Esophagus (tissue), 2 donors: ENCODE results near the gene ARFIP1. TPM values are rescaled to one million over a fixed set of nuclear protein-coding genes. Genes with fewer than 3 reads are reported as not detected.

ENCODE experiments used
- H3K27ac ChIP-seq, 2 donors: one replicate each; pipeline ENCODE4 v1.5.1; 2013; ENCODE audit warnings: low read depth in 2 of 2, mild to moderate bottlenecking in 2 of 2, inconsistent platforms in 1 of 2, low read length in 1 of 2, moderate library complexity in 1 of 2
- H3K27me3 ChIP-seq, 2 donors: one replicate each; pipeline ENCODE4 v1.6.1; 2013; ENCODE audit warnings: low read length in 2 of 2, control low read depth in 1 of 2, mild to moderate bottlenecking in 1 of 2; ENCODE audit not compliant: insufficient read depth in 2 of 2, control insufficient read depth in 1 of 2
- H3K36me3 ChIP-seq, 2 donors: one replicate each; pipeline ENCODE4 v1.6.1; 2013; ENCODE audit warnings: low read length in 1 of 2; ENCODE audit not compliant: control insufficient read depth in 2 of 2, insufficient read depth in 2 of 2
- H3K4me1 ChIP-seq, 2 donors: one replicate each; pipeline ENCODE4 v1.6.1; 2013; ENCODE audit warnings: low read length in 1 of 2; ENCODE audit not compliant: control insufficient read depth in 2 of 2, insufficient read depth in 2 of 2
- H3K4me3 ChIP-seq, 2 donors: one replicate each; pipeline ENCODE4 v1.5.1; 2013; ENCODE audit warnings: low read length in 2 of 2, mild to moderate bottlenecking in 2 of 2, low read depth in 1 of 2, moderate library complexity in 1 of 2
- H3K9me3 ChIP-seq, 2 donors: one replicate each; pipeline ENCODE4 v1.6.1; 2013; ENCODE audit warnings: mild to moderate bottlenecking in 2 of 2, low read depth in 1 of 2, low read length in 1 of 2, moderate library complexity in 1 of 2; ENCODE audit not compliant: control insufficient read depth in 2 of 2, insufficient read depth in 1 of 2
- WGBS, 2 donors: extraction: QIAGEN DNeasy Blood & Tissue Kit; methylation state at CpG; one replicate each; pipeline ENCODE4 v1.1.7; 2013; 5-methylcytosine and 5-hydroxymethylcytosine counted together
- polyA plus RNA-seq, 2 donors: library from polyadenylated mRNA; stranded (reverse); fragments of 200-250 nt; gene quantifications; one replicate each; pipeline ENCODE4 v1.2.3, GENCODE V29; 2013
- donor health status: healthy with polysubstance abuse.
- donor health status: Bipolar disorder and iron deficiency.

ARFIP1 gene
- polyA plus RNA-seq, 2 donors, result 13.7 to 14.3 TPM

- no peak overlapping the region for H3K27ac ChIP-seq
- no peak overlapping the region for H3K4me3 ChIP-seq
- H3K9me3 ChIP-seq, result no peaks in the 10 kb centered on the region
- H3K4me1 ChIP-seq, result peaks cover 0 to 2% of the 10 kb centered on the region in 2 donors
- WGBS, 2 donors, result 87 to 88% methylated on average over 8 of the region's 8 CpGs
- H3K27me3 ChIP-seq, result no peaks in the 10 kb centered on the region
- no peaks in the 10 kb centered on the region for H3K36me3 ChIP-seq
Measured at GRCh38 chr4:152808670-152809069, 28.9 kb downstream of the ARFIP1 start.

DNA sequence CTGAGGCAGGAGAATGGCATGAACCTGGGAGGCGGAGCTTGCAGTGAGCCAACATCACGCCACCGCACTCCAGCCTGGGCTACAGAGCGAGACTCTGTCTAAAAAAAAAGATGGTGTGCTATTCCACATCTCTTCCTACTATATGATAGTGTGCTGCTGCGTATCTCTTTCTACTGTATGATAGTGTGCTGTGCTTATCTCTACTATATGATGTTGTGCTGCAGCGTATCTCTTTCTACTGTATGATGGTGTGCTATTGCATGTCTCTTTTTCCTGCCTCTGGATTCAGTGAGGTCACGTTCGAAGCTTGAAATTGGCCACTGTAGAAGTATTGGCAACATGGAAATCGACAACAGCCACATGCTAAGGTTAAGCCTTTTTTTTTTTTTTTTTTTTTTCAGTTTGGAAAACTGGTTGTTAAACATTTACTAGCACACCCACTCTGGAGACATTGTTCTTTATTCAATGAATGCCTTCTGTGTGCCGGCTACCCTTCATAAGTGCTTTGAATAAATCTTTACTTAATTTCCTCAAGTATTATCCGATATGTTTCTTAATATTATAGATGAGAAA, 31.0 kb downstream of the ARFIP1 start:
- Histone ChIP-seq H3K27me3 (no peaks in the 10 kb centered on the region), H3K4me3 (no peak overlapping the region), H3K4me1 (peaks cover 0 to 2% of the 10 kb centered on the region in 2 donors), H3K9me3 (no peaks in the 10 kb centered on the region), H3K27ac (no peak overlapping the region), H3K36me3 (no peaks in the 10 kb centered on the region)
- WGBS, 2 donors, result 75 to 91% methylated on average over 11 of the region's 11 CpGs

- Histone ChIP-seq H3K36me3 (peaks cover 0 to 12% of the 10 kb centered on the region in 2 donors), H3K27me3 (no peaks in the 10 kb centered on the region), H3K9me3 (no peaks in the 10 kb centered on the region), H3K4me3 (no peak overlapping the region), H3K27ac (no peak overlapping the region), H3K4me1 (no peaks in the 10 kb centered on the region)
Measured at GRCh38 chr4:152815078-152815477, 35.3 kb downstream of the ARFIP1 start.

DNA sequence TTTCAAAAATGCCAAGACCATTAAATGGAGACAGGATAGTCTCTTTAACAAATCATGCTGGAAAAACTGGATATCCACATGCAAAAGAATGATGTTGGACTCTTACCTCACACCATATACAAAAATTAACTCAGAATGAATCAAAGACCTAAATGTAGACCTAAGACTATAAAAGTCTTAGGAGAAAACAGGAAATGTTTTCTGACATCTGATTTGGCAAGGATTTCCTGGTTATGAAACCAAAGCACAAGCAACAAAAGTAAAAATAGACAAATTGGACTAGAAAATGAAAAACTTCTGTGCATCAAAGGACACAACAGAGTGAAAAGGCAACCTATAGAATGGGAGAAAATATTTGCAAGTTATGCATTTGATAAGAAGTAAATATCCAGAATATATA, 37.6 kb downstream of the ARFIP1 start:
- H3K27me3 ChIP-seq, result no peaks in the 10 kb centered on the region
- no peak overlapping the region for H3K4me3 ChIP-seq
- H3K27ac ChIP-seq, result no peak overlapping the region
- no peaks in the 10 kb centered on the region for H3K9me3 ChIP-seq
- H3K36me3 ChIP-seq, result peaks cover 0 to 12% of the 10 kb centered on the region in 2 donors
- no peaks in the 10 kb centered on the region for H3K4me1 ChIP-seq

DNA sequence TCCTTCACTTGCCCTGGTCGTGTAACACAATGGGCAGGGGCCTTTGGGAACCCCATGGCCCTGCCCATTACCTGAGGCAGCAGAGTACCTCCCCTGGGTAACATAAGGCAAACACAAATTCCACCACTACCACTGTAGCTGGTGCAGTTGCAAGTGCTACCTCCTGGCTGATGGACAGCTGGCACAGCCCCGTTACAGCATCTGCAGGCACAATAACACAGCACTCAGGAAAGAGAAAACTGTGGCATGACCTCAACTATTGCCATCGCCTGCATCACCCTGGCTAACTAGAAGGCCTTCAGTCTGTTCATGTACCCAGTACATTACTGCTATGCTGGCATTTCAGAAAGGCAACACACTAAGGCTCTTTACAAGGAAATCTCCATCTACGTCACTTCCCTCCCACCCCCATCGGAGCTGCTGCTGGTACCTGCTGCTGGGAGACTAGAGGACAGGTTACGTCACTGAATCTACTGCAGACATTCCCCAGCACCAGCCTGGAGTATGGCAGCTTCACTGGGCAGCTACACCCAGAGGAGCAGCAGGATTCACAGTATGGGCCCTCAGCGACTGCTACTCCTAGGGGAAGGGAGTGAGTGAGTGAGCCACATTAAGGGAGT, 39.4 kb downstream of the ARFIP1 start:
- H3K4me1 ChIP-seq, result no peaks in the 10 kb centered on the region
- WGBS, 2 donors, result 92 to 93% methylated on average over 7 of the region's 7 CpGs
- H3K27me3 ChIP-seq, result no peaks in the 10 kb centered on the region
- H3K36me3 ChIP-seq, result peaks cover 0 to 12% of the 10 kb centered on the region in 2 donors
- H3K4me3 ChIP-seq, result no peak overlapping the region
- no peak overlapping the region for H3K27ac ChIP-seq
- no peaks in the 10 kb centered on the region for H3K9me3 ChIP-seq

GRCh38 chr4:152820073-152820472, 40.3 kb downstream of the ARFIP1 start:
- no peaks in the 10 kb centered on the region for H3K27me3 ChIP-seq
- H3K9me3 ChIP-seq, result no peaks in the 10 kb centered on the region
- H3K36me3 ChIP-seq, result peaks cover 0 to 12% of the 10 kb centered on the region in 2 donors
- H3K27ac ChIP-seq, result no peak overlapping the region
- no peak overlapping the region for H3K4me3 ChIP-seq
- WGBS, 2 donors, result 97 to 98% methylated on average over 2 of the region's 2 CpGs
- no peaks in the 10 kb centered on the region for H3K4me1 ChIP-seq

DNA sequence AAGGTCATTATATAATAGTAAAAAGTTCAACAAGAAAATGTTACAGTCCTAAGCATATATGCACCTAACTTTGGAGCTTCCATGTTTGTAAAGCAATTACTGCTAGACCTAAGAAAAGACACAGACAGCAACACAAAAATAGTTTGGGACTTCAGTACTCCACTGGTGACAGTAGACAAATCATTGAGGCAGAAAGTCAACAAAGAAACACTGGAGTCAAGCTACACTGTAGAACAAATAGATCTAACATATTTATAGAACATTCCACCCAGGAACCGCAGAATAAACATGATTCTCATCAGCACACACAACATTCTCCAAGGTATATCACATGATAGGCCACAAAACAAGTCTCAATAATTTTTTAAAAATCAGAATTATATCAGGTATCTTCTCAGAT, 42.6 kb downstream of the ARFIP1 start:
- Histone ChIP-seq H3K4me3 (no peak overlapping the region), H3K27me3 (no peaks in the 10 kb centered on the region), H3K36me3 (peaks cover 0 to 12% of the 10 kb centered on the region in 2 donors), H3K9me3 (no peaks in the 10 kb centered on the region), H3K27ac (no peak overlapping the region), H3K4me1 (no peaks in the 10 kb centered on the region)
- WGBS, 2 donors, result 96 to 100% methylated on average over 1 of the region's 1 CpG

DNA sequence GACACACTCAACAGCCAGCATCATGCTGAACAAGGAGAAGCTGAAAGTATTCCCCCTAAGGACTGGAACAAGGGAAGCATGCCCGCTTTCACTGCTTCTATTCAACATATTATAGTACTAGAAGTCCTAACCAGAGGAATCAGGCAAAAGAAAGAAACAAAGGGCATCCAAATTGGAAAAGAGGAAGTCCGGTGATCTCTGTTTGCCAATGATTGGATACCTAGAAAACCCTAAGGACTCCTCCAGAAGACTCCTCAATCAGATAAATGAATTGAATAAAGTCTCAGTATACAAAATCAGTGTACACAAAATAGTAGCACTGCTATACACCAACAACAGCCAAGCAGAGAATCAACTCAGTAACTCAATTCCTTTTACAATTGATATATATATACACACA, 44.8 kb downstream of the ARFIP1 start:
- 98% methylated on average over 2 of the region's 2 CpGs for WGBS, 2 donors
- H3K27me3 ChIP-seq, result no peaks in the 10 kb centered on the region
- peaks cover 2 to 3% of the 10 kb centered on the region in 2 donors for H3K9me3 ChIP-seq
- H3K27ac ChIP-seq, result no peak overlapping the region
- no peak overlapping the region for H3K4me3 ChIP-seq
- H3K36me3 ChIP-seq, result peaks cover 0 to 4% of the 10 kb centered on the region in 2 donors
- H3K4me1 ChIP-seq, result no peaks in the 10 kb centered on the region

- H3K27me3 ChIP-seq, result no peaks in the 10 kb centered on the region
- no peak overlapping the region for H3K4me3 ChIP-seq
- H3K27ac ChIP-seq, result no peak overlapping the region
- peaks cover 2 to 3% of the 10 kb centered on the region in 2 donors for H3K9me3 ChIP-seq
- no peaks in the 10 kb centered on the region for H3K36me3 ChIP-seq
- no peaks in the 10 kb centered on the region for H3K4me1 ChIP-seq
Measured at GRCh38 chr4:152825336-152825735, 45.6 kb downstream of the ARFIP1 start.

DNA sequence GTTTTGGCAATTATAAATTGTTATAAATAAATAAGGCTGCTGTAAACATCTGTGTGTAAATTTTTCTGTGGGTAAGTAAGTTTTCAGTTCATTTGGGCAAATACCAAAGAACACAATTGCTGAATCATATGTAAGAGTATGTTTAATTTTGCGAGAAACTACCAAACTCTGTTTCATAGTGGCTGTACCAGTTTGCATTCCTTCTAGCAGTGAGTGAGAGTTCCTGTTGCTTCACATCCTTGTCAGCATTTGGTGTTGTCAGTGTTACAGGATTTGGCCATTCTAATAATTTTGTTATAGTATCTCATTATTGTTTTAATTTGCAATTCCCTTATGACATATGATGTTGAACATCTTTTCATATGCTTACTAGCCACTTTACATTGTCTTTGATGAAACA, 48.4 kb downstream of the ARFIP1 start:
- H3K4me1 ChIP-seq, result no peaks in the 10 kb centered on the region
- peaks cover 2 to 3% of the 10 kb centered on the region in 2 donors for H3K9me3 ChIP-seq
- no peaks in the 10 kb centered on the region for H3K27me3 ChIP-seq
- no peak overlapping the region for H3K27ac ChIP-seq
- no peaks in the 10 kb centered on the region for H3K36me3 ChIP-seq
- no peak overlapping the region for H3K4me3 ChIP-seq
- 92 to 96% methylated on average over 1 of the region's 1 CpG for WGBS, 2 donors
